ENCODE measurements around the gene ODF2.

DNA sequence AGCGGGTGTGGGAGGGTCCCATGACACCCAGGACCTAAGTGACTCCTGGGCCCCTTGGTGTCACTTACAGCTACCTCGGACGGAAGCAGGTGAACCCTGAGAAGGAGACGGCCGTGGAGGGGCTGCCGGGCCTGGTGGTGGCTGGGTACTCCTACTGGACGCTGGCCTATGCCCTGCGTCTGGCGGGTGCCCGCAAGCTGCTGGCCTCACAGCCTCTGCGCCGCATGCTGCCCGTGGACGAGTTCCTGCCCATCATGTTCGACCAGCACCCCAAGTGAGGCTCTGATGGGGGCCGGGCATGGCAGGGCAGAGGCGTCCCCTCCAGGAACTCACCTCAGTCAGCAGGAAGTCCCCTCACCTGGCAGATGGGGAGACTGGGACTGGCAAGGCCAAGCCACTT is 21.5 kb upstream of the ODF2 start:
- TF ChIP-seq POLR2AphosphoS5 (IDR thresholded peaks at IDR 0.05) (no peak), EP300 (IDR thresholded peaks at IDR 0.05) (no peak)
- TF ChIP-seq, protein P1, sequence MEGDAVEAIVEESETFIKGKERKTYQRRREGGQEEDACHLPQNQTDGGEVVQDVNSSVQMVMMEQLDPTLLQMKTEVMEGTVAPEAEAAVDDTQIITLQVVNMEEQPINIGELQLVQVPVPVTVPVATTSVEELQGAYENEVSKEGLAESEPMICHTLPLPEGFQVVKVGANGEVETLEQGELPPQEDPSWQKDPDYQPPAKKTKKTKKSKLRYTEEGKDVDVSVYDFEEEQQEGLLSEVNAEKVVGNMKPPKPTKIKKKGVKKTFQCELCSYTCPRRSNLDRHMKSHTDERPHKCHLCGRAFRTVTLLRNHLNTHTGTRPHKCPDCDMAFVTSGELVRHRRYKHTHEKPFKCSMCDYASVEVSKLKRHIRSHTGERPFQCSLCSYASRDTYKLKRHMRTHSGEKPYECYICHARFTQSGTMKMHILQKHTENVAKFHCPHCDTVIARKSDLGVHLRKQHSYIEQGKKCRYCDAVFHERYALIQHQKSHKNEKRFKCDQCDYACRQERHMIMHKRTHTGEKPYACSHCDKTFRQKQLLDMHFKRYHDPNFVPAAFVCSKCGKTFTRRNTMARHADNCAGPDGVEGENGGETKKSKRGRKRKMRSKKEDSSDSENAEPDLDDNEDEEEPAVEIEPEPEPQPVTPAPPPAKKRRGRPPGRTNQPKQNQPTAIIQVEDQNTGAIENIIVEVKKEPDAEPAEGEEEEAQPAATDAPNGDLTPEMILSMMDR (IDR thresholded peaks at IDR 0.05): no peak

All from upper lobe of left lung (tissue), 4 donors.